HCT116 (cell line): ENCODE data around the gene SERGEF. TPM values are rescaled to one million over a fixed set of nuclear protein-coding genes. Genes with fewer than 3 reads are reported as not detected.

Source experiments
- ATAC-seq: fragments of 200-7000 bp; cut with Tn5 transposase; 2 replicates; pipeline ENCODE4 v1.9.1; 2020; ENCODE audit warnings: mild to moderate bottlenecking, moderate library complexity
- BruUV-seq: library from RNA; stranded (reverse); fragments of 400-500 nt; replicated peaks from 2 replicates; lab custom pipeline; 2021; lab: Mats Ljungman, UMichigan
- CTCF ChIA-PET: fragments of 300-600 bp; sonication (Branson Sonifier 250); formaldehyde crosslinking; loops from one replicate; lab custom pipeline; 2021; ENCODE audit warnings: antibody characterized with exemption; lab: Charles Lee
- POLR2A ChIA-PET: fragments of 300-600, 350-600 bp; sonication (Branson Sonifier 250); formaldehyde crosslinking; loops from one replicate; lab custom pipeline; 2021; ENCODE audit warnings: antibody characterized with exemption; lab: Charles Lee
- RAD21 ChIA-PET, 2 experiments: fragments of 300-600 bp; sonication (Branson Sonifier 250); formaldehyde crosslinking; loops; one replicate each; lab custom pipeline; 2023; ENCODE audit warnings: low total read pairs in 2 of 2; ENCODE audit not compliant: uncharacterized antibody in 2 of 2, unreplicated experiment in 2 of 2, low non-redundant PET in 1 of 2; lab: Charles Lee
- DNase-seq: peaks from one replicate; pipeline ENCODE4 v3.0.0-alpha.2; 2010; ENCODE audit warnings: low read depth, low spot score
- H2AFZ ChIP-seq: fragments of 200-600 bp; shearing (Covaris generic), sonication (generic); 2 replicates; pipeline ENCODE4 v1.6.1; 2017; ENCODE audit warnings: low read depth, mixed run types, mixed read lengths, antibody characterized with exemption, low read length; ENCODE audit not compliant: poor library complexity, severe bottlenecking
- H3K27ac ChIP-seq: 2 replicates; pipeline ENCODE4 v1.5.1; 2012; ENCODE audit warnings: low read depth, low read length
- H3K27me3 ChIP-seq: fragments of 200-600 bp; sonication (generic); 2 replicates; pipeline ENCODE4 v1.6.1; 2016; ENCODE audit warnings: mixed run types, low read length, mixed read lengths; ENCODE audit not compliant: insufficient read depth
- H3K36me3 ChIP-seq, 2 experiments: fragments of 200-500 bp in 1 of 2; fragments of 200-600 bp in 1 of 2; sonication (Bioruptor generic) in 1 of 2; sonication (generic) in 1 of 2; 2 replicates each; pipeline versions ENCODE4 v1.5.1 to v1.6.1; 2014 to 2016; ENCODE audit warnings: low read length in 2 of 2, inconsistent platforms in 1 of 2, mixed read lengths in 1 of 2, mixed run types in 1 of 2; ENCODE audit not compliant: insufficient read depth in 2 of 2, control insufficient read depth in 1 of 2
- H3K4me1 ChIP-seq, 2 experiments: fragments of 200-600 bp in 1 of 2; sonication (generic) in 1 of 2; 2 replicates each; pipeline versions ENCODE4 v1.5.1 to v1.6.1; 2012 to 2017; ENCODE audit warnings: low read length in 2 of 2, inconsistent platforms in 1 of 2, mild to moderate bottlenecking in 1 of 2, mixed read lengths in 1 of 2, mixed run types in 1 of 2, moderate library complexity in 1 of 2; ENCODE audit not compliant: insufficient read depth in 2 of 2, control insufficient read depth in 1 of 2
- H3K4me2 ChIP-seq: fragments of 200-600 bp; sonication (generic); 2 replicates; pipeline ENCODE4 v1.6.1; 2017; ENCODE audit warnings: mixed run types, low read length, mixed read lengths
- H3K4me3 ChIP-seq, 2 experiments: fragments of 200-600 bp in 1 of 2; sonication (generic) in 1 of 2; replicated peaks in 1 of 2; 2 replicates each; pipeline ENCODE4 v1.5.1; 2011 to 2016; ENCODE audit warnings: low read length in 2 of 2, control low read depth in 1 of 2, low read depth in 1 of 2, mild to moderate bottlenecking in 1 of 2, mixed read lengths in 1 of 2, mixed run types in 1 of 2
- H3K79me2 ChIP-seq: fragments of 200-600 bp; sonication (generic); 2 replicates; pipeline ENCODE4 v1.6.1; 2017; ENCODE audit warnings: mild to moderate bottlenecking, mixed run types, low read length, moderate library complexity, mixed read lengths; ENCODE audit not compliant: insufficient read depth
- H3K9ac ChIP-seq: fragments of 200-600 bp; sonication (generic); 2 replicates; pipeline ENCODE4 v1.6.1; 2016; ENCODE audit warnings: low read length, mixed read lengths
- H3K9me2 ChIP-seq: fragments of 200-600 bp; sonication (generic), shearing (Covaris generic); 2 replicates; pipeline ENCODE4 v1.6.1; 2017; ENCODE audit warnings: mixed run types, mild to moderate bottlenecking, moderate library complexity; ENCODE audit not compliant: insufficient read depth
- H3K9me3 ChIP-seq, 2 experiments: fragments of 200-500 bp in 1 of 2; fragments of 200-600 bp in 1 of 2; sonication (Bioruptor generic) in 1 of 2; sonication (generic) in 1 of 2; 2 replicates each; pipeline ENCODE4 v1.6.1; 2014 to 2017; ENCODE audit warnings: low read length in 2 of 2, mixed read lengths in 2 of 2, inconsistent platforms in 1 of 2, low read depth in 1 of 2, mild to moderate bottlenecking in 1 of 2, mixed run types in 1 of 2, moderate library complexity in 1 of 2; ENCODE audit not compliant: control insufficient read depth in 1 of 2, insufficient read depth in 1 of 2
- H4K20me1 ChIP-seq: fragments of 200-600 bp; sonication (generic), shearing (Covaris generic); 2 replicates; pipeline ENCODE4 v1.6.1; 2017; ENCODE audit warnings: mixed run types, mild to moderate bottlenecking, moderate library complexity; ENCODE audit not compliant: insufficient read depth
- CTCF ChIP-seq, 3 experiments: fragments of 200-600 bp in 1 of 3; sonication (generic) in 1 of 3; IDR thresholded peaks in 2 of 3; conservative IDR thresholded peaks in 1 of 3; 2 replicates each; pipeline ENCODE4 v1.5.1; 2012 to 2017; ENCODE audit warnings: low read depth in 2 of 3, low read length in 2 of 3, antibody characterized with exemption in 1 of 3, borderline replicate concordance in 1 of 3, control low read depth in 1 of 3, mild to moderate bottlenecking in 1 of 3, mixed read lengths in 1 of 3, mixed run types in 1 of 3, moderate library complexity in 1 of 3; ENCODE audit not compliant: insufficient read depth in 1 of 3
- EGR1 ChIP-seq: IDR thresholded peaks from 2 replicates; pipeline ENCODE4 v1.6.1; 2012; ENCODE audit warnings: low read depth
- EZH2phosphoT487 ChIP-seq: fragments of 200-600 bp; IDR thresholded peaks from 2 replicates; pipeline ENCODE4 v1.6.1; 2018; ENCODE audit warnings: antibody characterized with exemption, borderline replicate concordance
- FOSL1 ChIP-seq: IDR thresholded peaks from 2 replicates; pipeline ENCODE4 v1.6.1; 2012; ENCODE audit warnings: low read depth
- JUND ChIP-seq: IDR thresholded peaks from 2 replicates; pipeline ENCODE4 v1.6.1; 2012
- MAX ChIP-seq: IDR thresholded peaks from 2 replicates; pipeline ENCODE4 v1.6.1; 2012
- SP1 ChIP-seq: IDR thresholded peaks from 2 replicates; pipeline ENCODE4 v1.6.1; 2012; ENCODE audit warnings: low read depth
- TCF7L2 ChIP-seq: IDR thresholded peaks from 2 replicates; pipeline ENCODE4 v1.7.0; 2011; ENCODE audit warnings: borderline replicate concordance, inconsistent platforms; ENCODE audit not compliant: insufficient read depth, insufficient read length; ENCODE audit errors: extremely low read depth
- intact Hi-C: fragments of 100-400 bp; cut with micrococcal nuclease; formaldehyde crosslinking; loops from 2 replicates; pipeline ENCODE4 v1.10.0; 2022
- total RNA-seq: library from RNA; stranded (reverse); gene quantifications from one replicate; pipeline ENCODE4 v1.2.1, GENCODE V29; 2021; ENCODE audit not compliant: unreplicated experiment

The SERGEF gene
- total RNA-seq, 1 experiment from 2014 or later: 32.8 TPM

GRCh38 chr11:17786824-17787525, 225.9 kb downstream of the SERGEF start:
- H3K4me1 ChIP-seq: peaks cover 8 to 28% of the 10 kb centered on the region in 2 experiments
- no peaks in the 10 kb centered on the region for H4K20me1 ChIP-seq
- peak overlapping the region; percentile 32; the same call in 1 of the 2 replicates for H3K9ac ChIP-seq
- H3K27me3 ChIP-seq: no peaks in the 10 kb centered on the region
- peak overlapping the region; percentile 52 for H3K4me2 ChIP-seq
- H3K79me2 ChIP-seq: no peaks in the 10 kb centered on the region
- ChIA-PET RAD21 (no interaction called here), CTCF (no interaction called here), POLR2A (no interaction called here)
- no peaks in the 10 kb centered on the region for H3K36me3 ChIP-seq
- peak; percentile 57 for DNase-seq
- no peak overlapping the region for H2AFZ ChIP-seq
- peak; percentile 98 for ATAC-seq
- TF ChIP-seq FOSL1 (peak; percentile 83), CTCF (IDR thresholded peaks at IDR 0.05 in 2 of 3, conservative IDR thresholded peaks at IDR 0.05 in 1 of 3; ENCODE audit: borderline replicate concordance in 1 of 3, insufficient read depth in 1 of 3, low read depth in 2 of 3, low read length in 2 of 3) (no peak), JUND (peak; percentile 34; the same call in 1 of the 2 replicates), SP1 (peak; percentile 56), EGR1 (peak; percentile 62; the same call in 1 of the 2 replicates), EZH2phosphoT487 (no peak), TCF7L2 (no peak), MAX (peak; percentile 83)
- H3K9me3 ChIP-seq: no peaks in the 10 kb centered on the region
- intact Hi-C loops: no loop called here
- no TSS peak for BruUV-seq
- no peaks in the 10 kb centered on the region for H3K9me2 ChIP-seq
- no peak overlapping the region for H3K27ac ChIP-seq
- H3K4me3 ChIP-seq: peak overlapping the region in 1 of 2 experiments; percentile 12; a peak in 1 of 4 replicates
